ENCODE measurements around the gene TBRG4. TPM values are rescaled to one million over a fixed set of nuclear protein-coding genes. Genes with fewer than 3 reads are reported as not detected.

Gene TBRG4
- polyA plus RNA-seq (2013, experiment 1 of 4): 70.5 TPM
- polyA plus RNA-seq (2013, experiment 2 of 4): 70.8 TPM
- 47.4 TPM for polyA plus RNA-seq (2013, experiment 3 of 4)
- 49.6 TPM for polyA plus RNA-seq (2013, experiment 4 of 4)

DNA sequence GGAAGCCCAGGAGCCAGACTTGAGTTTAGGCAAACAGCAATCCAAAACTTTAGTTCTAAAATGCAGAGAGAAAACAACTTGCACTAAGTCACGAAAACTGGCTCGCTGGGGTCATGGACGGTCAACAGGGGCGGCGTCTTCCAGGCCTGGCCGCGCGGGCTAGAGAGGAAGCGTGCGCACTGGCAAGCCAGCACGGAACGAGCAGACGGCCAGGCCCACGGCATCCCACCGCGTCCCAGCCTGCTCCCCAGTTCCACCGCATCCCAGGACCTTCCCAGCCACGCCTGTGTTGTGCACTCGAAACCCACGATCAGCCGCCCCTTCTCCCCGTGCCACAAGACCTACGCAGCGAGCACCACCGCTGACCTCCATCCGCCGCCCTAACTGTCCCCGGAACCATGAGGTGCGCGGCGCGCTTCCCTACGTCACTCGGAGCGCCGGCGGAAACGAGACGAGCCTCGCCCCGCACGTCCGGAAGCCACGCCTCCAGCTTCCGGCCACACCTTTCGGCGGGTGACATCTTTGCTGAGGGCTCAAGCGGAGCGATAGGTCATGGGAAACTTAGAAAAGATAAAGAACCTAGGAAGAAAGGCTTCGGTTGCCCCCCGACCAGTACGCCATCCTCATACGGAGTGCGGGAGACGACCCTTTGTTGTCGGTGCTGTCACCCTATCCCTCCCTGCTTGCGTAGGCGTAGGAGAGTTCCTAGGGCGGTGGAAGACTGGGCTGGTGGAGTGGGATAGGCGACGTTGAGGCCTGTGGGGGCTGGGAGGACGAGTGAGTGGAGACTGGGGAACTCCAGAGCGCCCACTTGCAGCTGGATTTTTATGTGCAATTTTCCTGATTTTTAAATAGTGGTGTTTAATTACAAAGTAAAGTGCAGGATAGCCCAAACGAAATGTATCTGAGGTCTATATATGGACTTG, at the start of gene TBRG4:
TBRG4 (minus strand) TSS at position 400 of the 926 bp plus-strand sequence. CDS start 2,460 bp downstream, outside the sequence.
- WGBS, 2 experiments: 0% methylated on average over 64 of the region's 64 CpGs
- no peaks in the 10 kb centered on the region for H3K9me3 ChIP-seq (ENCODE audit: control insufficient read depth, low read length)
- H3K4me3 ChIP-seq (ENCODE audit: insufficient read depth, low read depth, low read length): peak within 1 kb of the TSS; percentile 90
- peaks cover 27% of the 10 kb centered on the region for H3K36me3 ChIP-seq (ENCODE audit: control insufficient read depth, insufficient read depth, low read length)
- H3K4me1 ChIP-seq (ENCODE audit: control insufficient read depth, insufficient read depth, low read length): no peaks in the 10 kb centered on the region
- H3K27me3 ChIP-seq (ENCODE audit: control insufficient read depth, insufficient read depth, low read length, poor library complexity, severe bottlenecking): peaks cover 13% of the 10 kb centered on the region
- peak within 1 kb of the TSS; percentile 98 for H3K27ac ChIP-seq (ENCODE audit: insufficient read depth, low read depth, low read length, poor library complexity, severe bottlenecking)

DNA sequence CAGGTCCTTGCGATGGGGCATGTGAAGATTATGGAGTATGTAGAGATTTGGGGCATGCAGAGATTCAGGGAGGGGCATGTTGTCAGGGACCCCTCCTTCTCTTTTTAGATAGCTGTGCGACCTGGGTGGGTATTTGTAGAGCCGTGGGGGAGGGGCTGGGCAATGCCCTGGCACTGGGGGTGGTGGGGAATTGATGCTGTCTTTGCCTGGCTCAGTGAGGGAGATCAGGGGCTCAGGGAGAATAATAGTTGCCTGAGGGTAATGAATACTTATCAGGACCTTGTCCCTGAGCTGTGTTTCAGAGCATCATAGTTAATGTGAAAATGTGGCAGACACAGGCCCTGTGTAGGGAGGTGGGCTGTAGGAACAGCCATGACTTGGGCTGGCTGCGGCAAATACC, 49.6 kb upstream of the TBRG4 start:
- Histone ChIP-seq H3K4me1 (ENCODE audit: control insufficient read depth, insufficient read depth, low read length) (no peaks in the 10 kb centered on the region), H3K36me3 (ENCODE audit: control insufficient read depth, insufficient read depth, low read length) (no peaks in the 10 kb centered on the region), H3K4me3 (ENCODE audit: insufficient read depth, low read depth, low read length) (no peak overlapping the region), H3K9me3 (ENCODE audit: control insufficient read depth, low read length) (no peaks in the 10 kb centered on the region), H3K27ac (ENCODE audit: insufficient read depth, low read depth, low read length, poor library complexity, severe bottlenecking) (no peak overlapping the region), H3K27me3 (ENCODE audit: control insufficient read depth, insufficient read depth, low read length, poor library complexity, severe bottlenecking) (peaks cover 36% of the 10 kb centered on the region)
- 89 to 91% methylated on average over 4 of the region's 4 CpGs for WGBS, 2 experiments

DNA sequence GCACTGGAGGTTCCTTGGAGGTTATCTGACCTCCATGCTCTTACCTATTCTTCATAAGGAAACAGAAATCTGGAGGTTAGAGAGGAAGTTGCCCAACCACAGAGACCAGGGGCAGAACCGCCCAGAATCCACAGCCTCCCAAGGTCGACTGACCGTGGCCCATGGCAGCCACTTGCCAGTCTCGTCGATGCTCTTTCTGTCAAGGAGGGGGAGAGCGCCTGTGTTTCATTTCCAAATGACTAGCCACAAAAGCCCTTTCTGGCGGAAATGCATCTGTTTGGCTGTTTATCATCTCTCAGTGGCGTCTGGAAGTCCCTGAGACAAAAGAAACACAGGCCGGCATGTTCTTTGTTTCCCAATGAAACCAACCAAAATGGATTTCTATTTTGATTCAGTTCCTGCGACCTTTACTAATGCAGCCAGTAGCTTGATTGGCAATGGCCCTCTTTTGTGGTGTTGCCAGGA, 49.0 kb upstream of the TBRG4 start:
- Histone ChIP-seq H3K4me1 (ENCODE audit: control insufficient read depth, insufficient read depth, low read length) (no peaks in the 10 kb centered on the region), H3K27me3 (ENCODE audit: control insufficient read depth, insufficient read depth, low read length, poor library complexity, severe bottlenecking) (peaks cover 42% of the 10 kb centered on the region), H3K36me3 (ENCODE audit: control insufficient read depth, insufficient read depth, low read length) (no peaks in the 10 kb centered on the region), H3K9me3 (ENCODE audit: control insufficient read depth, low read length) (no peaks in the 10 kb centered on the region), H3K4me3 (ENCODE audit: insufficient read depth, low read depth, low read length) (no peak overlapping the region), H3K27ac (ENCODE audit: insufficient read depth, low read depth, low read length, poor library complexity, severe bottlenecking) (no peak overlapping the region)
- 76 to 83% methylated on average over 10 of the region's 10 CpGs for WGBS, 2 experiments

DNA sequence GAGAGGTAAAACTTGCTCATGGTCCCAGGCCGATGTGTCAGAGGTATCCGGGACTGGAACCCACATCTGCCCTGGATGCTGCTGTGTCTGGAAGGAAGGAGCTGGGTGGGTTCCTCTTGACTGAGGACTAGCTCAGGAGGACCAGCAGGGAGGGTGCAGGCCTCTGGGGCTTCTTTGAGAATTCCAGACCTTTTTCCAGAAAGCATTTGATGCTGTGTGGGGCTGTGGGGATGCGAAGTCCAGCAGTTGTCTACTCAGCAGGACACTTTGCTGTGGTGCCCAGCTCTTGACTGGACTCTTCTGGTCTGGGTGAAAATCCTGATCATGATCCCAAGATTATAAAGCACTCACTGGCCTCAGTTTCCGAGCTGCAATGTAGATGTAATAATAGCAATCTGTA, 47.8 kb upstream of the TBRG4 start:
- H3K4me1 ChIP-seq (ENCODE audit: control insufficient read depth, insufficient read depth, low read length): no peaks in the 10 kb centered on the region
- H3K36me3 ChIP-seq (ENCODE audit: control insufficient read depth, insufficient read depth, low read length): no peaks in the 10 kb centered on the region
- no peak overlapping the region for H3K27ac ChIP-seq (ENCODE audit: insufficient read depth, low read depth, low read length, poor library complexity, severe bottlenecking)
- WGBS, 2 experiments: 93 to 95% methylated on average over 4 of the region's 4 CpGs
- peaks cover 42% of the 10 kb centered on the region for H3K27me3 ChIP-seq (ENCODE audit: control insufficient read depth, insufficient read depth, low read length, poor library complexity, severe bottlenecking)
- no peaks in the 10 kb centered on the region for H3K9me3 ChIP-seq (ENCODE audit: control insufficient read depth, low read length)
- H3K4me3 ChIP-seq (ENCODE audit: insufficient read depth, low read depth, low read length): no peak overlapping the region

DNA sequence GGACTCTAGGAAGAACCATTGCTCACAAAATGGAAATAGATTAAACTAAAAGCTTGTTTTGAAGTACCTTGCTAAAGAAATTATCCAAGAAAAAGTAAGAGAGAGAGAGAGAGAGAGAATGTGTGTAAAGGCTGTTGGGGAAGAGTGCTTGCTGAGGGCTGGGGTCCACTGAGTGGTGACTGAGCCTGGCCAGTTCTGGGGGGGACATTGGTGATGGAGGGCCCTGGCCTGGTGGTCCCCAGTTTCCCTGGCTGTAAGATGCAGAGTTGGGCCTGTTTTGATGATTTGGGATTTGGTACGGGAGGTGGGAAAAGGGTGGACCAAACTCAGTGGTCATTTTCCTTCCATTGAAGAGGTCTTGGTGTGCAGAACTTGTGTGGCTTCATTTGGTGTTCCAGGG, 47.0 kb upstream of the TBRG4 start:
- Histone ChIP-seq H3K27ac (ENCODE audit: insufficient read depth, low read depth, low read length, poor library complexity, severe bottlenecking) (no peak overlapping the region), H3K4me1 (ENCODE audit: control insufficient read depth, insufficient read depth, low read length) (no peaks in the 10 kb centered on the region), H3K27me3 (ENCODE audit: control insufficient read depth, insufficient read depth, low read length, poor library complexity, severe bottlenecking) (peaks cover 42% of the 10 kb centered on the region), H3K9me3 (ENCODE audit: control insufficient read depth, low read length) (no peaks in the 10 kb centered on the region), H3K36me3 (ENCODE audit: control insufficient read depth, insufficient read depth, low read length) (no peaks in the 10 kb centered on the region), H3K4me3 (ENCODE audit: insufficient read depth, low read depth, low read length) (no peak overlapping the region)
- WGBS, 2 experiments: 81 to 100% methylated on average over 1 of the region's 1 CpG

DNA sequence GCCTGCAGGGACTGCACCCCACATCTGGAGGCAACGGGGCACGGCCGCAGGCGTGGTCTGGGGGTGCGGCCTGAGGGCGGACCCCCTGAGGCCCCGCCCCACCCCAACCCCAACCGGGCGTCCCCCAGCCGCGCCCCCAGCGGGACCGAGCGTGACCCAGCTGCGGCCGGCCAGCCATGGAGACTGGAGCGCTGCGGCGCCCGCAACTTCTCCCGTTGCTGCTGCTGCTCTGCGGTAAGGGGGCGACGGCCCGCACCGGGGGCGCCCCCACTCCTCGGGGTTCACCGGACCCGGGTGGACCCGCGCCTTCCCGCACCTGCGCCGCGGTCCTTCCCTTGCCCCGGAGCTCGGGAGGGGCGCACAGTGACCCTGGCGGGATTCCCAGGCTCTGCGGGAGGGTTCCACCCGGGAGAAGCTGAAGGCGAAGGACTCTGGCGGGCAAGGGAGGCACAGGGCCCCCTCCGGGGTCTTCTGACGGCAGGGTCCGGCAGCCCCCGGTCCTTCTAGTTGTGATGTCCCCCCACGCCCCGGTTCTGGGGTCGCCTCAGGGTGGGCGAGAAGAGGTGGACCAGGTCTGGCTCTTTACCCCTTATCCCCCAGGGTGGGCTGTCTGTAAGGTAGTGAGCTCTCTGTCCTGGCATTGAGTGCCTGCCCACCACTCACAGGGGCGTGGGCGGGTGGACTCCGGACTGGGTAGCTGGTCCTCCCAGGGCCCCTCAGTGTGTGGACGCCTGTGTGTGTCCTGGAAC, 46.3 kb upstream of the TBRG4 start, which contains the start of gene RAMP3:
RAMP3 (plus strand) TSS at position 139 of the 749 bp plus-strand sequence; CDS start at position 177, 38 bp downstream.
- Histone ChIP-seq H3K27me3 (ENCODE audit: control insufficient read depth, insufficient read depth, low read length, poor library complexity, severe bottlenecking) (peaks cover 42% of the 10 kb centered on the region), H3K36me3 (ENCODE audit: control insufficient read depth, insufficient read depth, low read length) (no peaks in the 10 kb centered on the region), H3K4me1 (ENCODE audit: control insufficient read depth, insufficient read depth, low read length) (no peaks in the 10 kb centered on the region), H3K9me3 (ENCODE audit: control insufficient read depth, low read length) (no peaks in the 10 kb centered on the region), H3K4me3 (ENCODE audit: insufficient read depth, low read depth, low read length) (peak within 1 kb of the TSS; percentile 29), H3K27ac (ENCODE audit: insufficient read depth, low read depth, low read length, poor library complexity, severe bottlenecking) (no peak within 1 kb of the TSS)
- 18% methylated on average over 56 of the region's 56 CpGs for WGBS, 2 experiments

DNA sequence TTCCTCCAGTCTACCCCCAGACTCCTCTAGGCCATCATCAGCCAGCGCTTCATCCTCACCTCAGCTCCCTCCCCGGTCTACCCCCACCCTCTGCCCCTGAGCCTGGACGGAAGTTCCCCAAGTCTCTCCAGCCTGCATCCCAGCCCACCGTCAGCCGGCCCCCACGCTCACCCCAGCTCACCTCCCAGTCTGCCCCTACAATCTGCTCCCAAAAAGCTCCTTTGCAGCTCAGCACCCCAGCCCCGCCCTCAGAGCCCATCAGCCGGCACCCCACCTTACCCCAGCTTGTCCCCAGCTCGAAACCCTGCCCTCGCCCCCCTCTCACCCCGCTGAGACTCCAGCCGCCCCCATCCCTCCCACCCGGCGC, 45.8 kb upstream of the TBRG4 start:
- H3K4me3 ChIP-seq (ENCODE audit: insufficient read depth, low read depth, low read length): peak overlapping the region; percentile 29

DNA sequence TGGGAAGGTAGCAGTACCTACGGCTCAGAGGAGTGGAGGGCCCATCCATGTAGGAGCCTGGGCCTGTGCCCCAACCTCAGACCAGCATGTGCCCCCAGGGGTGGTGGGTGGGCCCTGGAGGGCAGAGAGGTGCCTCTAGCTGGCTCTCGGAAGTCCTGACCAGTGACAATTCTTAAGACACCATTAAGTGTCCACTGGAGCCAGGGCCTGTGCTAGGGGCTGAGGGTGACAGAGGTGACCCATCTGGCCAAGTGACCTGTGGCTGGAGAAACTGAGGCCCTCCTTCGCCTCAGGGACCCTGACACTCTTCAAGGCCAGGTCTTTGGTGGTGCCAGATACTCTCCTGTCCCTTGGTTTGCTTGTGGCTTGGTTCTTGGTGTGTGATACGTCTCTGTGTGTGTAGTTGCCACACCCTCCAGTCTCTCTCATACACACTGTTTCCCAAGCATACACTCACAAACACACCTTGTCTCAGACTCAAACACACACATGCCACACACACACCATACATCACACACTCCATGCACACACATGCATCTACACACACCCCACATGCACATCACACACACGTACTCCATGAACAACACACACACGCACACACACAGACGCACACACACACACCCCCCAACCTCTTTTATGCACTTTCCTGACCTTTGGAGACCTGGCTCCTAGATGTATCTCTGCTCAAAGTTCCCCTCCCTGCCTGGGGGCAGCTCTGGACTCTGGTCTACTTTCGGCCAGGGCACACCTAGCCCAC, 45.2 kb upstream of the TBRG4 start:
- Histone ChIP-seq H3K4me1 (ENCODE audit: control insufficient read depth, insufficient read depth, low read length) (no peaks in the 10 kb centered on the region), H3K9me3 (ENCODE audit: control insufficient read depth, low read length) (no peaks in the 10 kb centered on the region), H3K27ac (ENCODE audit: insufficient read depth, low read depth, low read length, poor library complexity, severe bottlenecking) (no peak overlapping the region), H3K4me3 (ENCODE audit: insufficient read depth, low read depth, low read length) (no peak overlapping the region), H3K36me3 (ENCODE audit: control insufficient read depth, insufficient read depth, low read length) (no peaks in the 10 kb centered on the region), H3K27me3 (ENCODE audit: control insufficient read depth, insufficient read depth, low read length, poor library complexity, severe bottlenecking) (peaks cover 42% of the 10 kb centered on the region)
- WGBS, 2 experiments: 90 to 92% methylated on average over 8 of the region's 8 CpGs

More for the DNA sequence above, 45.8 kb upstream of the TBRG4 start:
- H3K36me3 ChIP-seq (ENCODE audit: control insufficient read depth, insufficient read depth, low read length): no peaks in the 10 kb centered on the region
- 7 to 14% methylated on average over 11 to 14 of the region's 14 CpGs for WGBS, 2 experiments
- peaks cover 42% of the 10 kb centered on the region for H3K27me3 ChIP-seq (ENCODE audit: control insufficient read depth, insufficient read depth, low read length, poor library complexity, severe bottlenecking)
- no peaks in the 10 kb centered on the region for H3K9me3 ChIP-seq (ENCODE audit: control insufficient read depth, low read length)
- no peak overlapping the region for H3K27ac ChIP-seq (ENCODE audit: insufficient read depth, low read depth, low read length, poor library complexity, severe bottlenecking)
- no peaks in the 10 kb centered on the region for H3K4me1 ChIP-seq (ENCODE audit: control insufficient read depth, insufficient read depth, low read length)

DNA sequence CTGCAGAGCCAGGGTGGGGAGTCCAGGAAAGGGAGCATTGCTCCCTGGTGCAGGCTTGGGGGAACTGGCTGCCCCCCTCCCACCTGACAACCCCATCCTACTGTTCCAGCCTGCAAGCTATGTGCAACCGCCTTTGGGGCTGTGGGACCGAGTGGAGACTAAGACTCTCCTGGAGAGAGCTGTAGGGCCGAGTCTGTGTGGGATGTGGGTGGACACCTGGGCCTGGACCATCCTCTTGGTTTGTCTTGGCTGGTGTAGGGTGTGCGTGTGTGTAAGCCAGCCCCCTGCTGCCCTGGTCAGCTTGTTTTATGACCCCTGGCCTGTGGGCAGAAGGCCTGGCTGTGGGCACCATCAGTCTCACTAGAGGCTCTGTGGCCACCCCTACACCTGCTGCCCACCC, 44.4 kb upstream of the TBRG4 start:
- Histone ChIP-seq H3K36me3 (ENCODE audit: control insufficient read depth, insufficient read depth, low read length) (no peaks in the 10 kb centered on the region), H3K4me1 (ENCODE audit: control insufficient read depth, insufficient read depth, low read length) (no peaks in the 10 kb centered on the region), H3K9me3 (ENCODE audit: control insufficient read depth, low read length) (no peaks in the 10 kb centered on the region), H3K4me3 (ENCODE audit: insufficient read depth, low read depth, low read length) (no peak overlapping the region), H3K27me3 (ENCODE audit: control insufficient read depth, insufficient read depth, low read length, poor library complexity, severe bottlenecking) (peaks cover 42% of the 10 kb centered on the region), H3K27ac (ENCODE audit: insufficient read depth, low read depth, low read length, poor library complexity, severe bottlenecking) (no peak overlapping the region)
- 88 to 93% methylated on average over 4 of the region's 4 CpGs for WGBS, 2 experiments
